ENCODE data around the gene LRIG1.
A peak's percentile ranks its signal among the peaks of the same experiment; 100 is the strongest.

The LRIG1 gene

DNA sequence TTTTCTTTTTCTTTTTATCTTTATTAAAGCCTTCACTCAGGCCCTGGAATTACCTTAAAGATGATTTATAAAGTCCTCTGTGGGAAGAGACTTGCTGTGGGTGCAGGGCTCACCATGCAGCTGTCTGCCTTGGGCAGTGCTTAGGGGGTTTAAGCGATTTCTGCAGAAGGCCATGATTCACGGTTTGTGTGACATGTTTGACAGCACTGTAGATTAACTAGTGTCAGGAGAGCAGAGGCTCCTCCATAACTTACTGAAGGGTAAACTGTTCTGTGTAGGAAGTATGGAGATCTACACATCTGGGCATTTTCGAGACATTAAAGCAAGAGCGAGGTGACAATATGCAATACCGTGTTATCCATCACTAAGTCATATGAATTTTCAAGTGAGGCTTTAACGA, 137.7 kb downstream of the LRIG1 start:
- TF ChIP-seq, protein P1, sequence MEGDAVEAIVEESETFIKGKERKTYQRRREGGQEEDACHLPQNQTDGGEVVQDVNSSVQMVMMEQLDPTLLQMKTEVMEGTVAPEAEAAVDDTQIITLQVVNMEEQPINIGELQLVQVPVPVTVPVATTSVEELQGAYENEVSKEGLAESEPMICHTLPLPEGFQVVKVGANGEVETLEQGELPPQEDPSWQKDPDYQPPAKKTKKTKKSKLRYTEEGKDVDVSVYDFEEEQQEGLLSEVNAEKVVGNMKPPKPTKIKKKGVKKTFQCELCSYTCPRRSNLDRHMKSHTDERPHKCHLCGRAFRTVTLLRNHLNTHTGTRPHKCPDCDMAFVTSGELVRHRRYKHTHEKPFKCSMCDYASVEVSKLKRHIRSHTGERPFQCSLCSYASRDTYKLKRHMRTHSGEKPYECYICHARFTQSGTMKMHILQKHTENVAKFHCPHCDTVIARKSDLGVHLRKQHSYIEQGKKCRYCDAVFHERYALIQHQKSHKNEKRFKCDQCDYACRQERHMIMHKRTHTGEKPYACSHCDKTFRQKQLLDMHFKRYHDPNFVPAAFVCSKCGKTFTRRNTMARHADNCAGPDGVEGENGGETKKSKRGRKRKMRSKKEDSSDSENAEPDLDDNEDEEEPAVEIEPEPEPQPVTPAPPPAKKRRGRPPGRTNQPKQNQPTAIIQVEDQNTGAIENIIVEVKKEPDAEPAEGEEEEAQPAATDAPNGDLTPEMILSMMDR (IDR thresholded peaks at IDR 0.05; ENCODE audit: control insufficient read depth, insufficient read depth, low read depth, low read length, missing control alignments), result no peak
- no peak overlapping the region for H3K4me3 ChIP-seq (ENCODE audit: control insufficient read depth, low read depth, low read length)
- no peak for DNase-seq (ENCODE audit: low read depth)

DNA sequence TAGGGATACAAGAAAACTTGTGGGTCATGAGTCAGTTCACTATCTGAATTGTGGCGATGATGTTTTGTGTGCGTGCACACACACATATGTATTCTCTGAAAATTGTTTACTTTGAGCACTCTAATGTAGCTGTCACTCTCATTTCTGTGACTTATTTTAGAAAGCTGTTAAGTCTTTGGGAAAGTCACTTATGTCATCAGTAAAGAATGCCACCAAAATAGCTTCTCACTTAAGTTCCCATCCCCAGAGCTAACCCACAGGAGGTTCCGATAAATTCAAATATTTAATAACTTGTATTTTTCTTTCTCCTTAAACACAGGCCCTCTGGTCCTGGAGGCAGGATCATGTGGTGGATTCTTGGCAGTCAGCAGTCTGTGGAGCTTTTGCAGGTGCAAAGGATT, 138.3 kb downstream of the LRIG1 start:
- no peak overlapping the region for H3K4me3 ChIP-seq (ENCODE audit: control insufficient read depth, low read depth, low read length)
- DNase-seq (ENCODE audit: low read depth), result peak; percentile 42
- TF ChIP-seq, protein P1 (IDR thresholded peaks at IDR 0.05; ENCODE audit: control insufficient read depth, insufficient read depth, low read depth, low read length, missing control alignments), result no peak

DNA sequence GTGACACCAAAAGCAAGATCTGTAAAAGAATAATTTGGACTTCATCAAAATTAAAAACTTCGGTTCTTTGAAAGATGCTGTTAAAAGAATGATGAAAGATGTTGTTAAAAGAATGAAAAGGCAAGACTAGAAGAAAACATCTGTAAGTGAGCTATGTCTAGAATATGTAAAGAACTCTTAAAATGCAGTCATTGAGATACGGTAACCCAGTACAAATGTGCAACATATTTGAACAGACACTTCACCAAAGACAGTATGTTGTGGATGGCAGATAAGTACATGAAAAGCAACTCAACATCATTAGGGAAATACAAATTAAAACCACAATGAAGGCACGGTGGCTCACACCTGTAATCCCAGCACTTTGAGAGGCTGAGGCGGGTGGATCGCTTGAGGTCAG, 139.5 kb downstream of the LRIG1 start:
- no peak for DNase-seq (ENCODE audit: low read depth)
- TF ChIP-seq, protein P1 (IDR thresholded peaks at IDR 0.05; ENCODE audit: control insufficient read depth, insufficient read depth, low read depth, low read length, missing control alignments), result no peak
- no peak overlapping the region for H3K4me3 ChIP-seq (ENCODE audit: control insufficient read depth, low read depth, low read length)

DNA sequence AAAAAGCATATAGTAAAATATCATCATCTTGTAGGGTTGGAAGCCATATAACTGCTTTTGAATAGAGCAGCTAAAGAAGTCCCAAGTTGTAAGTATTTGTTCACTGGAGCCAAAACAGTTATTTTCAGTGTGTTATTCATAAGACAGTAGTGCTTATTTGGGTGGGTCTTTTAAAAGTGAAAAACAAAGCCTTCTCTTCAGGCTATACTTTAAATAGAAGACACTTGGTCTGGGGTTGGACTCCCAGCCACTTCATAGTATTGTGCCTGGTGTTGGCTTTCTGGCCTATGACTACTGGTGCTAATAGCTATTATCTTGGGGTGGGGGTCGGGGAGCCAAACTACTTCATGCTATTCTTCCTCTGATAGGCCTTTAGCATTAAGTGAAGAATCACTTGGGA, 144.8 kb downstream of the LRIG1 start:
- DNase-seq (ENCODE audit: low read depth), result no peak
- TF ChIP-seq, protein P1 (IDR thresholded peaks at IDR 0.05; ENCODE audit: control insufficient read depth, insufficient read depth, low read depth, low read length, missing control alignments), result no peak
- H3K4me3 ChIP-seq (ENCODE audit: control insufficient read depth, low read depth, low read length), result no peak overlapping the region

DNA sequence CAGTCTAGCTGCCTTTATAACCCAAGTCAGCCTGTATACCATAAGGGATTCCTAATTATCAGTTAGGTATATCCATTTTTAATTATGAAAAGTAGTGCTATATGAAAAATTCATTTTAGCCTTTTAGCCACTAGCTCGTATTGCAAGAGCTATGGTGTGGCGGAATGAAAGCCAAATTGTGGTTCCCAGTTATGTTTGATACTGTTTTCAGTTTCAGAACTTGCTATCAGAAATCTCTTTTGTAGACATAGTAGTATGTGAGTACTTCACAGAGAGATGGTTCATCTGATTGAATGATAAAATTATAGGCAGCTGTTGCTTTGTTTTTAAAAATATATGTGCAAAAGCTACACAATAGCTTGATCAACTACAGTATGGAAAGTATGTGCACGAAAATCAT, 145.4 kb downstream of the LRIG1 start:
- TF ChIP-seq, protein P1 (IDR thresholded peaks at IDR 0.05; ENCODE audit: control insufficient read depth, insufficient read depth, low read depth, low read length, missing control alignments), result no peak
- no peak for DNase-seq (ENCODE audit: low read depth)
- no peak overlapping the region for H3K4me3 ChIP-seq (ENCODE audit: control insufficient read depth, low read depth, low read length)

DNA sequence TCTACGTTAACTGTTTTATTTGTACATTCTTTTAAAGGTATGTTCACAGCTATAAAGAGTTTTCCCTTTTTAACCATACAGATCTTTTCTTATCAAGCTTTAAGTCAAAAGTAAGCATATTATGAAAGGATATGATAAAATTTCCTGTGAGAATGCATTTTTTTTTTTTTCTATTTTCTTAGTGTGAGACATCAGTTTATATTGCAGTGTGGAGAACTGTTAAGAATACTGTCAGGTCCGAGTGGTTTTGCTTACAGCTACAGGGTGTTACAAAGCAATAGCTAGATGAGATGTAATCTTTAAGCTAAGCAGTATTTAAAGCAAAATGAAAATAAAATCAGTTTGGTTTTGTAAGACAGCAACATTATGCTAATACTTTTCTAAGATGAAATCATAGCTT, 146.8 kb downstream of the LRIG1 start:
- TF ChIP-seq, protein P1 (IDR thresholded peaks at IDR 0.05; ENCODE audit: control insufficient read depth, insufficient read depth, low read depth, low read length, missing control alignments), result no peak
- H3K4me3 ChIP-seq (ENCODE audit: control insufficient read depth, low read depth, low read length), result no peak overlapping the region
- DNase-seq (ENCODE audit: low read depth), result no peak

DNA sequence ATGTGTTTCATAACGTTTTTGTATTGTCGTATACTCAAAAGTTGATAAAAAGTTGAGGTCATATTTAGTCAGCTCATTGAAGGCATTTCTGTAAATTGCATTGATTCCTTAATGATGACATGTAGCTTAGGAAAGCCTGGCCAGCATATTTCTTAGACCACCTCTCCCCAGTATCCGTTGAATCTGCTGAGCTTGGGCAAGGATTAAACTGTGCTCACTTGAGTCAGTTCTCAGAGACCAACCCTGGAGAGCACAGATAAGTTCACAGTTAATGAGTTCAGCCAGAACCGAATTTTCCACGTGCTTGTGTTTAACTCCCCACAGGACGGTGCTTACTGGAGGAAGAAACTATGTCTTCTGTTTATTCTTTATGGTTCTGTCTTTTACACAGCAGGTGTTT, 147.3 kb downstream of the LRIG1 start:
- H3K4me3 ChIP-seq (ENCODE audit: control insufficient read depth, low read depth, low read length), result no peak overlapping the region
- TF ChIP-seq, protein P1 (IDR thresholded peaks at IDR 0.05; ENCODE audit: control insufficient read depth, insufficient read depth, low read depth, low read length, missing control alignments), result no peak
- DNase-seq (ENCODE audit: low read depth), result peak; percentile 31

Data from AG09309 (cell line).